WI38 (cell line): ENCODE results near the gene CACNA1B.

ENCODE experiments used
- H3K4me3 ChIP-seq: 2 replicates; pipeline ENCODE4 v1.5.1; 2011; ENCODE audit warnings: low read depth, mild to moderate bottlenecking, control low read depth, low read length
- CTCF ChIP-seq: IDR thresholded peaks from 2 replicates; pipeline ENCODE4 v1.5.1; 2012; ENCODE audit warnings: low read depth, mild to moderate bottlenecking, control low read depth, low read length

Gene CACNA1B

GRCh38 chr9:137955224-137955570, 77.6 kb downstream of the CACNA1B start:
- TF ChIP-seq CTCF: no peak
- H3K4me3 ChIP-seq: no peak overlapping the region

GRCh38 chr9:137955586-137955985, 78.0 kb downstream of the CACNA1B start:
- no peak overlapping the region for H3K4me3 ChIP-seq
- TF ChIP-seq CTCF: no peak

GRCh38 chr9:137956039-137956438, 78.5 kb downstream of the CACNA1B start:
- no peak for TF ChIP-seq CTCF
- no peak overlapping the region for H3K4me3 ChIP-seq

DNA sequence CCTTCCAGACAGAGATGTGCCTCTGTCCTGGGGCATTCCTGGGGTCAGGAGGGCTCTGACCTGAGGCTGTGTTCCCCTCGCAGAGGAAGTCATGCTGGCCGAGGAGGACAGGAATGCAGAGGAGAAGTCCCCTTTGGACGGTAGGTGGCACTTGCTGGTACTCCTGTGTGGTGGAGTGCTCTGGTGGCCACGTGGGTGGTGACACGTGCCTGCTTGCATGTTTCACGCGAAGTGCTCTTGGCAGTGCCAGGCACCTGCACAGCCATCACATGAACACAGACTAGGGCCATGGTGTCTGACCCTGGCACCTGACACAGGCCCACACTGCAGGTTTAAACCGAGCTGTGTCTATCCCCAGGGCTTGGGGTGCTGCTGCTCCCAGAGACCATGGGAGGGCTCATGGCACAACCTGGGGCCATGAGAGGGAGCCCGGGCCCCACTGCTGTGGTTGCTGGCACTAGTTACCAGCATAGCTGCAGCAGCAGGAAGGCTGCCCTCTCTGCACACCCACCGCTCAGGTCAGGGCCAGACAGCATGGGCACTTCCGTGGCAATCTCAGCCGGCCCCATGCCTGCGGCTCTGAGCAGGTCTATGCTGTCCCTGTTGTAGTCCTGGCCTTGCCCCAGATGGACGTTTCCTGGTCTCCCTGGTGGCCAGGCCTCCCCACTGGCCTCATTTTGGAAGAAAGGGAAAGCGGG, 79.3 kb downstream of the CACNA1B start:
- no peak for TF ChIP-seq CTCF
- no peak overlapping the region for H3K4me3 ChIP-seq

DNA sequence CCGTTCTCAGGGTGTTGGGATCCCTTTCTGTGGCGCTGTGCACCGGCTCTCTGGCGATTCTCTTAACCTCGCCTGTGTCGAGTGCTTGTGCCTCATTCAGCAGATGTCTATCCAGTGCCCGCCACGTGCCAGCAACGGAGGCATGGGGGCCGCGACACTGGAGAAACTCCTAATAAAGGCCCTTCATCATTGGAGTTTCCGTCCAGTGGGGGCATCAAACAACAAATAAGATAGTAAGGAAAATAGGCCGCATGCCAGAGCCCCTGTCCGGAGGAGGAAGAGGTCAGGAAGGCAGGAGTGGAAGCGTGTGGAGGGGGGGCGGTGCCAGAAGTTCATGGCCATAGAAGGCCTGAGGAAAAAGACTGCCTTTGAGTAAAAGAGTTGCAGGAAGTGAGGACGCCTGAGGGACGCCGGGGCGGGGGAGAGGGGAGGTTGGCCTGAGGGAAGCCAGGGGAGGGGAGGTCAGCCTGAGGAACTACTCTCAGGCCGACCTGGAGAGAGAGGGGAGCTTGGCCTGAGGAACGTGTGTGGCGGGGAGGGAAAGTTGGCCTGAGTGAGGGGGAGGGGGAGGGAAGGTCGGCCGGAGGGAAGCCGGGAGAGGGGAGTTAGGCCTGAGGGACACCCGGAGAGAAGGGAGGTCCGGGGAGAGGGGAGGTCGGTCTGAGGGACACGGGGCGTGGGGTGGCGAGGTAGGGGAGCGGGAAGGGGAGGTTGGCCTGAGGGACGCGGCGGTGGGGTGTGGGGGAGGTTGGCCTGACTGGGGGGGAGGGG, 82.2 kb downstream of the CACNA1B start:
- no peak overlapping the region for H3K4me3 ChIP-seq
- TF ChIP-seq CTCF: no peak

- no peak for TF ChIP-seq CTCF
- H3K4me3 ChIP-seq: no peak overlapping the region
Measured at GRCh38 chr9:137960496-137960895, 82.9 kb downstream of the CACNA1B start.

DNA sequence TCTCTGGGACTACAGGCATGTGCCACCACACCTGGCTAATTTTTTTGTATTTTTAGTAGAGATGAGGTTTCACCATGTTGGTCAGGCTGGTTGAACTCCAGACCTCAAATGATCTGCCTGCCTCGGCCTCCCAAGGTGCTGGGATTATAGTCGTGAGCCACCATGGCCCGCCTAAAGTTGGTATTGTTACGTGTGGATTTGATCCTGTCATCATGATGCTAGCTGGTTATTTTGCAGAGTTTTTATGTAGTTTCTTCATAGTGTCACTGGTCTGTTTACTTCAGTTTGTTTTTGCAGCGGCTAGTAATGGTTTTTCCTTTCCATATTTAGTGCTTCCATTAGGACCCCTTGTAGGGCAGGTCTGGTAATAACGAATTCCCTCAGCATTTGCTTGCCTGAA, 85.9 kb downstream of the CACNA1B start:
- no peak for TF ChIP-seq CTCF
- H3K4me3 ChIP-seq: no peak overlapping the region
